Brain microvascular endothelial cell (primary cell): ENCODE results near the gene MYBBP1A.

ENCODE experiments used
- DNase-seq: peaks from one replicate; pipeline ENCODE4 v3.0.0-alpha.2; 2020
- H3K27ac ChIP-seq: fragments of 250-450 bp; sonication (Bioruptor Pico); 2 replicates; pipeline ENCODE4 v1.5.1; 2020; ENCODE audit warnings: mild to moderate bottlenecking, moderate library complexity
- H3K27me3 ChIP-seq: fragments of 250-450 bp; sonication (Bioruptor Pico); replicated peaks from 2 replicates; pipeline ENCODE4 v1.5.1; 2020; ENCODE audit warnings: mild to moderate bottlenecking
- H3K36me3 ChIP-seq: fragments of 250-450 bp; sonication (Bioruptor Pico); replicated peaks from 2 replicates; pipeline ENCODE4 v1.5.1; 2020; ENCODE audit warnings: mild to moderate bottlenecking
- H3K4me3 ChIP-seq: 2 replicates; pipeline ENCODE4 v1.5.1; 2011; ENCODE audit warnings: low read depth, mild to moderate bottlenecking, control low read depth, low read length, moderate library complexity
- CTCF ChIP-seq: IDR thresholded peaks from 2 replicates; pipeline ENCODE4 v1.5.1; 2011; ENCODE audit warnings: low read depth, mild to moderate bottlenecking, moderate library complexity, low read length, control low read depth, inconsistent platforms; ENCODE audit errors: missing control alignments
- in situ Hi-C: cut with HindIII; loops from 2 replicates; pipeline ENCODE4 v1.10.0; 2017; ENCODE audit warnings: low sequenced_read_pairs, low pct_ligation_motif_present

Gene MYBBP1A

GRCh38 chr17:4537451-4538235 lies 17.5 kb downstream of the MYBBP1A start:
- no peak for TF ChIP-seq CTCF
- no peak overlapping the region for H3K4me3 ChIP-seq
- H3K27me3 ChIP-seq, result no peaks in the 10 kb centered on the region
- in situ Hi-C loops, result no loop called here
- H3K36me3 ChIP-seq, result peaks cover 31% of the 10 kb centered on the region
- no peak for DNase-seq
- no peak overlapping the region for H3K27ac ChIP-seq

- DNase-seq, result no peak
- in situ Hi-C loops, result no loop called here
- no peak overlapping the region for H3K4me3 ChIP-seq
- TF ChIP-seq CTCF, result no peak
- H3K36me3 ChIP-seq, result peaks cover 23% of the 10 kb centered on the region
- no peak overlapping the region for H3K27ac ChIP-seq
- H3K27me3 ChIP-seq, result no peaks in the 10 kb centered on the region
These were observed 18.3 kb downstream of the MYBBP1A start for GRCh38 chr17:4536742-4537411.

GRCh38 chr17:4536259-4536741 lies 18.9 kb downstream of the MYBBP1A start:
- no peak for TF ChIP-seq CTCF
- no peaks in the 10 kb centered on the region for H3K27me3 ChIP-seq
- in situ Hi-C loops, result no loop called here
- no peak overlapping the region for H3K27ac ChIP-seq
- DNase-seq, result no peak
- peaks cover 18% of the 10 kb centered on the region for H3K36me3 ChIP-seq
- no peak overlapping the region for H3K4me3 ChIP-seq

- in situ Hi-C loops, result no loop called here
- peaks cover 14% of the 10 kb centered on the region for H3K36me3 ChIP-seq
- no peak for DNase-seq
- no peak for TF ChIP-seq CTCF
- H3K4me3 ChIP-seq, result no peak overlapping the region
- no peak overlapping the region for H3K27ac ChIP-seq
- H3K27me3 ChIP-seq, result no peaks in the 10 kb centered on the region
These were observed 19.4 kb downstream of the MYBBP1A start for GRCh38 chr17:4535667-4536258.

GRCh38 chr17:4534928-4535666 lies 20.1 kb downstream of the MYBBP1A start:
- no peak overlapping the region for H3K4me3 ChIP-seq
- H3K27ac ChIP-seq, result no peak overlapping the region
- H3K27me3 ChIP-seq, result no peaks in the 10 kb centered on the region
- H3K36me3 ChIP-seq, result peaks cover 8% of the 10 kb centered on the region
- in situ Hi-C loops, result no loop called here
- DNase-seq, result no peak
- TF ChIP-seq CTCF, result no peak
